ENCODE data around the gene RPS15. TPM values are rescaled to one million over a fixed set of nuclear protein-coding genes. Genes with fewer than 3 reads are reported as not detected.

Gene RPS15
- total RNA-seq, 1 donor from 2014 or later = 1,045 TPM

DNA sequence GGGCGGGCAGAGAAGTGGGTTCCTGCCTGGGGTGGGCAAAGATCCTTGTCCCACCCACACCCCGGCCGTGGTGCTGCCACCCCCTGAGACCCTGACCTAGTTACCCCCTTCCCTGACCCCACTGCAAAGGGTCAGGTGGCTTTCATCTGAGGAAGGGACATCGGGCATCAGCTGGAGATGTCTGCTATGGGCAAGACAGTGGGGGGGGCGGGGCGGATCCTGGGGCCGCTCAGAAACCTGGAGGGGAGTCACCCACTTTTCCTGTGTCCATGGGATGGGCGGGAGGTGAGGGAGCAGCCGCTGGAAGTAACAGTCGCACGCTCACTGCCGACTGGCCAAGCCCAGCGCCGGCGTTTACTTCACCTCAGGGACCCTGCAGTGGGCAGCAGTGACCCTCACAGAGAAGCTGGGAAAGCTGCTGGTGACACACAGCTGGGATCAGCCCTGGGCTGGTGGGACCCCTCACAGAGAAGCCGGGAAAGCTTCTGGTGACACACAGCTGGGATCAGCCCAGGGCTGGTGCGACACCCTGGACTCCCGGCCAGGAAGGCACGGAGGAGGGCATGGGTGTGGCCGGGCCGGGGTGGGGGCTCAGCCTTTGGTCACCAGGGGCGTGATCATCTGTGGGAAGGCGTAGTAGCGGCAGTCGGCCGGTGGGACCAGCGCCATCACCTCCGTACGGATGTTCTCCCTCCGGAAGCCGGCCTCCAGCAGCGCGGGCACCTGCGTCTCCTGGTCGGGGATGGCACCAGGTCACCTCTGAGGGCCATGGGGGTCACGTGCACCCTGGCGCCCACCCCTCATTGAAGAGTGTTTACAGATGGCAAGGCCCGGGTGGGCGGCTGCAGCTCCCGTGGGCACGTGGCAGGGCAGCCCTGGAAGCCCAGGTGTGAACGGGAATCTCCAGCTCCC is 41.2 kb upstream of the RPS15 start:
- Histone ChIP-seq H3K27me3 (ENCODE audit: insufficient read depth, low read length) (no peaks in the 10 kb centered on the region), H3K9ac (ENCODE audit: low read length) (no peak overlapping the region), H3K9me3 (ENCODE audit: insufficient read depth, low read depth, low read length) (no peaks in the 10 kb centered on the region), H3K4me3 (ENCODE audit: insufficient read depth, low read depth, low read length) (no peak overlapping the region), H4K20me1 (ENCODE audit: insufficient read depth, low read length) (peaks cover 3% of the 10 kb centered on the region), H3K4me2 (ENCODE audit: low read length) (no peak overlapping the region), H2AFZ (ENCODE audit: low read depth, low read length) (no peak overlapping the region), H3K79me2 (ENCODE audit: insufficient read depth, low read length) (no peaks in the 10 kb centered on the region), H3K36me3 (ENCODE audit: insufficient read depth, low read length) (no peaks in the 10 kb centered on the region), H3K4me1 (ENCODE audit: insufficient read depth, low read length) (peaks cover 8% of the 10 kb centered on the region), H3K27ac (ENCODE audit: low read depth, low read length) (no peak overlapping the region)
- TF ChIP-seq, protein P1, sequence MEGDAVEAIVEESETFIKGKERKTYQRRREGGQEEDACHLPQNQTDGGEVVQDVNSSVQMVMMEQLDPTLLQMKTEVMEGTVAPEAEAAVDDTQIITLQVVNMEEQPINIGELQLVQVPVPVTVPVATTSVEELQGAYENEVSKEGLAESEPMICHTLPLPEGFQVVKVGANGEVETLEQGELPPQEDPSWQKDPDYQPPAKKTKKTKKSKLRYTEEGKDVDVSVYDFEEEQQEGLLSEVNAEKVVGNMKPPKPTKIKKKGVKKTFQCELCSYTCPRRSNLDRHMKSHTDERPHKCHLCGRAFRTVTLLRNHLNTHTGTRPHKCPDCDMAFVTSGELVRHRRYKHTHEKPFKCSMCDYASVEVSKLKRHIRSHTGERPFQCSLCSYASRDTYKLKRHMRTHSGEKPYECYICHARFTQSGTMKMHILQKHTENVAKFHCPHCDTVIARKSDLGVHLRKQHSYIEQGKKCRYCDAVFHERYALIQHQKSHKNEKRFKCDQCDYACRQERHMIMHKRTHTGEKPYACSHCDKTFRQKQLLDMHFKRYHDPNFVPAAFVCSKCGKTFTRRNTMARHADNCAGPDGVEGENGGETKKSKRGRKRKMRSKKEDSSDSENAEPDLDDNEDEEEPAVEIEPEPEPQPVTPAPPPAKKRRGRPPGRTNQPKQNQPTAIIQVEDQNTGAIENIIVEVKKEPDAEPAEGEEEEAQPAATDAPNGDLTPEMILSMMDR (IDR thresholded peaks at IDR 0.05; ENCODE audit: insufficient read depth, low read depth, low read length) = no peak
- TF ChIP-seq EZH2 (IDR thresholded peaks at IDR 0.05; ENCODE audit: insufficient read depth, low read length) = no peak
- Mint-ChIP-seq H3K4me1 (ENCODE audit: low read depth, unreplicated experiment) (no peaks in the 10 kb centered on the region), H3K9me3 (ENCODE audit: unreplicated experiment) (no peaks in the 10 kb centered on the region), H3K4me3 (ENCODE audit: unreplicated experiment) (no peak overlapping the region), H3K36me3 (ENCODE audit: low read depth, unreplicated experiment) (peaks cover 3% of the 10 kb centered on the region), H3K27me3 (ENCODE audit: low read depth, unreplicated experiment) (no peaks in the 10 kb centered on the region), H3K27ac (ENCODE audit: unreplicated experiment) (no peak overlapping the region)
- DNase-seq (ENCODE audit: low read depth) (no peak), FAIRE-seq (no peak)

DNA sequence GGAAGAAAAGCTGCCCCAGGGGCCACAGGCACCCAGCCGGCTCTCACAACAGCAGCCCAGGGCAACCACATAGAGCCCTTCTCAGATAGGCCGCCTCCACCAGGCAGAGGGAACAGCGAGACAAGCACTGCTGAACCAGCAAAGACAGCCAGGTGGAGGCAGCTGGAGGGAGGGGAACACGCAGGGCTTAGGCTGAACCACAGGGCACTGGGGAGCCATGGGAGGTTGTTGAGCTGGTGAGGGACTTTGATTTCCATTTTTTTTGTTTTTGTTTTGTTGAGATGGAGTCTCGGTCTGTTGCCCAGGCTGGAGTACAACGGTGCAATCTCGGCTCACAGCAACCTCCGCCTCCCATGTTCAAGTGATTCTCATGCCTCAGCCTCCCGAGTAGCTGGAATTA is 40.4 kb upstream of the RPS15 start:
- Histone ChIP-seq H3K4me1 (ENCODE audit: insufficient read depth, low read length) (peaks cover 12% of the 10 kb centered on the region), H3K9me3 (ENCODE audit: insufficient read depth, low read depth, low read length) (no peaks in the 10 kb centered on the region), H3K4me3 (ENCODE audit: insufficient read depth, low read depth, low read length) (no peak overlapping the region), H4K20me1 (ENCODE audit: insufficient read depth, low read length) (peaks cover 3% of the 10 kb centered on the region), H3K9ac (ENCODE audit: low read length) (no peak overlapping the region), H3K79me2 (ENCODE audit: insufficient read depth, low read length) (no peaks in the 10 kb centered on the region), H3K36me3 (ENCODE audit: insufficient read depth, low read length) (no peaks in the 10 kb centered on the region), H2AFZ (ENCODE audit: low read depth, low read length) (no peak overlapping the region), H3K27me3 (ENCODE audit: insufficient read depth, low read length) (no peaks in the 10 kb centered on the region), H3K4me2 (ENCODE audit: low read length) (no peak overlapping the region), H3K27ac (ENCODE audit: low read depth, low read length) (no peak overlapping the region)
- H3K27me3 Mint-ChIP-seq (ENCODE audit: low read depth, unreplicated experiment) = no peaks in the 10 kb centered on the region
- H3K9me3 Mint-ChIP-seq (ENCODE audit: unreplicated experiment) = no peaks in the 10 kb centered on the region
- DNase-seq (ENCODE audit: low read depth) = no peak
- H3K4me1 Mint-ChIP-seq (ENCODE audit: low read depth, unreplicated experiment) = no peaks in the 10 kb centered on the region
- H3K36me3 Mint-ChIP-seq (ENCODE audit: low read depth, unreplicated experiment) = no peaks in the 10 kb centered on the region
- H3K27ac Mint-ChIP-seq (ENCODE audit: unreplicated experiment) = peak overlapping the region; percentile 34
- TF ChIP-seq, protein P1 (IDR thresholded peaks at IDR 0.05; ENCODE audit: insufficient read depth, low read depth, low read length) = no peak
- no peak for TF ChIP-seq EZH2 (IDR thresholded peaks at IDR 0.05; ENCODE audit: insufficient read depth, low read length)
- H3K4me3 Mint-ChIP-seq (ENCODE audit: unreplicated experiment) = no peak overlapping the region
- no peak for FAIRE-seq

DNA sequence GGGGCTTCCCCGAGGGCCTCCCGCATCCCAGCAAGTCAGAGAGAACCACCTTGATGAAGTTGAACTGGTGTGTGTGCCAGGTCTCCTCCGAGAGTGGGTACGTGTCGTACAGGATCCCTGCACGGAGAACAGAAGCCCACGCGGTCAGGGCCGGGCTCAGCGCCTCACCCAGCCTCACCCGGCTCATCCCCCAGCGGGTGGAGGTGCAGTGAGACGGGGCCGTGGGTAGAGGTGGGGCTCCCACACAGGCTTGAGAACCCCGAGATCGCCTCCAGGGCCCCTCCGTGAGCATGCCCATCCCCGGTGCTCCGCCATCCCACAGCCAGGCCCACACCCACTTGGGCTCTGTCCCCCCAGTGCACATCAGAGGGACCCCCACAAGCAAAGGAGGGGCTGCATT is 39.1 kb upstream of the RPS15 start:
- Mint-ChIP-seq H3K4me3 (ENCODE audit: unreplicated experiment) (no peak overlapping the region), H3K9me3 (ENCODE audit: unreplicated experiment) (no peaks in the 10 kb centered on the region), H3K27ac (ENCODE audit: unreplicated experiment) (no peak overlapping the region), H3K4me1 (ENCODE audit: low read depth, unreplicated experiment) (no peaks in the 10 kb centered on the region), H3K36me3 (ENCODE audit: low read depth, unreplicated experiment) (no peaks in the 10 kb centered on the region), H3K27me3 (ENCODE audit: low read depth, unreplicated experiment) (no peaks in the 10 kb centered on the region)
- TF ChIP-seq EZH2 (IDR thresholded peaks at IDR 0.05; ENCODE audit: insufficient read depth, low read length) = no peak
- TF ChIP-seq, protein P1 (IDR thresholded peaks at IDR 0.05; ENCODE audit: insufficient read depth, low read depth, low read length) = no peak
- Histone ChIP-seq H3K9me3 (ENCODE audit: insufficient read depth, low read depth, low read length) (no peaks in the 10 kb centered on the region), H3K79me2 (ENCODE audit: insufficient read depth, low read length) (no peaks in the 10 kb centered on the region), H3K9ac (ENCODE audit: low read length) (no peak overlapping the region), H3K4me2 (ENCODE audit: low read length) (no peak overlapping the region), H3K4me3 (ENCODE audit: insufficient read depth, low read depth, low read length) (no peak overlapping the region), H3K36me3 (ENCODE audit: insufficient read depth, low read length) (no peaks in the 10 kb centered on the region), H3K27me3 (ENCODE audit: insufficient read depth, low read length) (no peaks in the 10 kb centered on the region), H2AFZ (ENCODE audit: low read depth, low read length) (no peak overlapping the region), H3K4me1 (ENCODE audit: insufficient read depth, low read length) (peaks cover 12% of the 10 kb centered on the region), H4K20me1 (ENCODE audit: insufficient read depth, low read length) (peaks cover 3% of the 10 kb centered on the region), H3K27ac (ENCODE audit: low read depth, low read length) (no peak overlapping the region)
- DNase-seq (ENCODE audit: low read depth) (no peak), FAIRE-seq (no peak)
